Stomach (tissue), 9 donors: ENCODE data around the gene MTF1. TPM values are rescaled to one million over a fixed set of nuclear protein-coding genes. Genes with fewer than 3 reads are reported as not detected.
A peak's percentile ranks its signal among the peaks of the same experiment; 100 is the strongest.

Source experiments
- DNase-seq, 2 donors: peaks; one replicate each; pipeline versions ENCODE4 v3.0.0 to v3.0.0-alpha.2; 2013 to 2019
- H3K27ac ChIP-seq, 5 donors: fragments of 200-600 bp in 4 of 5; sonication (generic) in 4 of 5; one replicate each; pipeline ENCODE4 v1.5.1; 2013 to 2019; ENCODE audit warnings: mild to moderate bottlenecking in 1 of 5, moderate library complexity in 1 of 5
- H3K27me3 ChIP-seq, 3 donors: fragments of 200-600 bp; sonication (generic); one replicate each; pipeline ENCODE4 v1.5.1; 2017 to 2019; ENCODE audit warnings: mixed run types in 1 of 3
- H3K36me3 ChIP-seq, 4 donors: fragments of 200-600 bp; sonication (generic); 1 replicate in 3 of 4; 2 replicates in 1 of 4; pipeline ENCODE4 v1.5.1; 2016 to 2019
- H3K4me1 ChIP-seq, 4 donors: fragments of 200-600 bp; sonication (generic); one replicate each; pipeline ENCODE4 v1.5.1; 2016 to 2019
- H3K4me3 ChIP-seq, 4 donors: fragments of 200-600 bp; sonication (generic) in 3 of 4; one replicate each; pipeline ENCODE4 v1.5.1; 2016 to 2019; ENCODE audit warnings: mild to moderate bottlenecking in 1 of 4
- H3K9me3 ChIP-seq, 4 donors: fragments of 200-600 bp; sonication (generic); one replicate each; pipeline ENCODE4 v1.5.1; 2016 to 2019
- CTCF ChIP-seq, 7 experiments: fragments of 450-650 bp in 4 of 7; fragments of 200-600 bp in 3 of 7; sonication (generic) in 3 of 7; IDR thresholded peaks; one replicate each; pipeline ENCODE4 v1.5.1; 2016 to 2019; ENCODE audit warnings: antibody characterized with exemption in 7 of 7, control low read depth in 2 of 7, mild to moderate bottlenecking in 1 of 7
- EP300 ChIP-seq: sonication (generic); formaldehyde crosslinking; IDR thresholded peaks from one replicate; pipeline ENCODE4 v1.6.1; 2017; ENCODE audit warnings: antibody characterized with exemption
- POLR2A ChIP-seq, 4 donors: fragments of 450-650 bp; IDR thresholded peaks; one replicate each; pipeline ENCODE4 v1.6.1; 2016; ENCODE audit warnings: antibody characterized with exemption in 4 of 4, control low read depth in 2 of 4, mild to moderate bottlenecking in 1 of 4, moderate library complexity in 1 of 4
- POLR2AphosphoS5 ChIP-seq, 3 donors: sonication (generic); formaldehyde crosslinking; IDR thresholded peaks; one replicate each; pipeline ENCODE4 v1.6.1; 2016; ENCODE audit warnings: antibody characterized with exemption in 3 of 3
- WGBS, 5 donors: extraction: QIAGEN DNeasy Blood & Tissue Kit in 3 of 5; methylation state at CpG; one replicate each; pipeline versions ENCODE4 v1.1.5 to v1.1.7; 2013 to 2018; 5-methylcytosine and 5-hydroxymethylcytosine counted together
- intact Hi-C: fragments of 100-400 bp; cut with DNase I; formaldehyde crosslinking; loops from one replicate; pipeline ENCODE4 v1.15.1; 2023; ENCODE audit warnings: low total_unique reads
- polyA plus RNA-seq, 3 donors: library from polyadenylated mRNA; stranded (reverse); fragments of 200-250 nt; gene quantifications; one replicate each; pipeline ENCODE4 v1.2.3, GENCODE V29; 2013
- total RNA-seq, 5 donors: library from RNA; depleted of rRNA; stranded (reverse); fragments of >200 nt; gene quantifications; one replicate each; pipeline versions ENCODE4 v1.1.0 to v1.2.3, GENCODE V29; 2014 to 2016
- donor health status: healthy with polysubstance abuse.
- donor health status: Bipolar disorder and iron deficiency.
- donor health status: healthy.

MTF1 gene
- total and polyA plus RNA-seq, 8 donors = 1.2 to 5.4 (median 2.8) TPM

GRCh38 chr1:37831809-37832208, 27.6 kb downstream of the MTF1 start:
- H3K27me3 ChIP-seq = no peaks in the 10 kb centered on the region
- DNase-seq = peak in 1 of 2 donors; percentile 22
- TF ChIP-seq POLR2A (IDR thresholded peaks at IDR 0.05) (no peak), CTCF (IDR thresholded peaks at IDR 0.05) (no peak), EP300 (no peak), POLR2AphosphoS5 (IDR thresholded peaks at IDR 0.05) (no peak)
- H3K36me3 ChIP-seq = peaks cover 28 to 100% (median 98%) of the 10 kb centered on the region in 4 donors
- no peaks in the 10 kb centered on the region for H3K9me3 ChIP-seq
- no peak overlapping the region for H3K27ac ChIP-seq
- no peaks in the 10 kb centered on the region for H3K4me1 ChIP-seq
- intact Hi-C loops = no loop called here
- 22 to 71% (median 54%) methylated on average over 2 of the region's 2 CpGs for WGBS, 5 donors
- no peak overlapping the region for H3K4me3 ChIP-seq

GRCh38 chr1:37831109-37831508, 28.3 kb downstream of the MTF1 start:
- no peaks in the 10 kb centered on the region for H3K27me3 ChIP-seq
- no peaks in the 10 kb centered on the region for H3K9me3 ChIP-seq
- TF ChIP-seq CTCF (IDR thresholded peaks at IDR 0.05) (no peak), EP300 (no peak), POLR2A (IDR thresholded peaks at IDR 0.05) (no peak), POLR2AphosphoS5 (IDR thresholded peaks at IDR 0.05) (no peak)
- no peak overlapping the region for H3K4me3 ChIP-seq
- DNase-seq = no peak
- WGBS, 5 donors = 91 to 98% (median 95%) methylated on average over 4 of the region's 4 CpGs
- no peak overlapping the region for H3K27ac ChIP-seq
- intact Hi-C loops = no loop called here
- H3K4me1 ChIP-seq = no peaks in the 10 kb centered on the region
- peaks cover 27 to 100% (median 98%) of the 10 kb centered on the region in 4 donors for H3K36me3 ChIP-seq

GRCh38 chr1:37828410-37829074, 30.9 kb downstream of the MTF1 start:
- no peak for DNase-seq
- TF ChIP-seq POLR2A (IDR thresholded peaks at IDR 0.05) = no peak
- TF ChIP-seq POLR2AphosphoS5 (IDR thresholded peaks at IDR 0.05) = no peak
- TF ChIP-seq EP300 = no peak
- TF ChIP-seq CTCF (IDR thresholded peaks at IDR 0.05) = no peak
- no peak overlapping the region for H3K27ac ChIP-seq

GRCh38 chr1:37825506-37825905, 33.9 kb downstream of the MTF1 start:
- Histone ChIP-seq H3K4me3 (no peak overlapping the region), H3K9me3 (no peaks in the 10 kb centered on the region), H3K27me3 (no peaks in the 10 kb centered on the region), H3K36me3 (peaks cover 29 to 99% (median 97%) of the 10 kb centered on the region in 4 donors), H3K27ac (no peak overlapping the region), H3K4me1 (no peaks in the 10 kb centered on the region)
- DNase-seq = no peak
- TF ChIP-seq EP300 = no peak
- TF ChIP-seq POLR2A (IDR thresholded peaks at IDR 0.05) = no peak
- no peak for TF ChIP-seq POLR2AphosphoS5 (IDR thresholded peaks at IDR 0.05)
- no peak for TF ChIP-seq CTCF (IDR thresholded peaks at IDR 0.05)
- WGBS, 5 donors = 69 to 85% (median 79%) methylated on average over 2 of the region's 2 CpGs
- intact Hi-C loops = no loop called here

More at GRCh38 chr1:37828410-37829074, 30.9 kb downstream of the MTF1 start:
- Histone ChIP-seq H3K36me3 (peaks cover 7 to 98% (median 96%) of the 10 kb centered on the region in 4 donors), H3K4me3 (no peak overlapping the region), H3K4me1 (no peaks in the 10 kb centered on the region), H3K9me3 (no peaks in the 10 kb centered on the region), H3K27me3 (no peaks in the 10 kb centered on the region)
- 85 to 95% (median 91%) methylated on average over 12 of the region's 12 CpGs for WGBS, 5 donors
- intact Hi-C loops = no loop called here
